Measurements from ENCODE around the gene SGTA. TPM values are rescaled to one million over a fixed set of nuclear protein-coding genes. Genes with fewer than 3 reads are reported as not detected.

Gene SGTA
- total and polyA plus RNA-seq, 2 of the 4 experiments (the other 2 are of a cell fraction) = 17.4 to 72.9 TPM

- H3K4me2 ChIP-seq (ENCODE audit: low read depth, low read length) = no peak overlapping the region
- no peak overlapping the region for H4K91ac ChIP-seq (ENCODE audit: insufficient read depth, low read depth, low read length)
- in situ Hi-C loops (cut with MboI; ENCODE audit: low sequenced_read_pairs) = no loop called here
- no peak for ATAC-seq (ENCODE audit: low read depth)
- no peak overlapping the region for H3K23ac ChIP-seq (ENCODE audit: low read depth, low read length)
- no TSS peak for BruUV-seq (replicated peaks)
- no peak overlapping the region for H4K8ac ChIP-seq (ENCODE audit: low read depth in 2 of 2, low read length in 2 of 2)
- no peaks in the 10 kb centered on the region for H3K9me3 ChIP-seq (ENCODE audit: control insufficient read depth, insufficient read depth, low read length)
- POLR2A ChIA-PET (ENCODE audit: unreplicated experiment) = no interaction called here
- no peak overlapping the region for H3K56ac ChIP-seq (ENCODE audit: extremely low read depth, insufficient read depth, low read length)
- no peak overlapping the region for H3K4ac ChIP-seq (ENCODE audit: low read depth, low read length)
- peaks cover 0 to 34% of the 10 kb centered on the region in 2 experiments; a peak in 2 of 4 replicates for H3K79me1 ChIP-seq (ENCODE audit: low read depth in 1 of 2, low read length in 2 of 2)
- H3K9me1 ChIP-seq (ENCODE audit: insufficient read depth, low read length) = no peaks in the 10 kb centered on the region
- H3K18ac ChIP-seq (ENCODE audit: low read depth, low read length) = no peak overlapping the region
- no peaks in the 10 kb centered on the region for H3K4me1 ChIP-seq (ENCODE audit: control insufficient read depth, insufficient read depth, low read length)
- H2BK5ac ChIP-seq (ENCODE audit: low read depth, low read length, poor library complexity, severe bottlenecking) = no peak overlapping the region
- H3K36me3 ChIP-seq (ENCODE audit: control insufficient read depth, insufficient read depth, low read length) = peaks cover 45% of the 10 kb centered on the region
- no peak overlapping the region for H2AK9ac ChIP-seq (replicated peaks; ENCODE audit: low read depth, low read length, poor library complexity)
- intact Hi-C loops (cut with micrococcal nuclease) = no loop called here
- no peak overlapping the region for H3K9ac ChIP-seq (ENCODE audit: low read depth, low read length)
- no peak overlapping the region for H2BK15ac ChIP-seq (ENCODE audit: low read depth, low read length)
- no peak overlapping the region for H2BK120ac ChIP-seq (ENCODE audit: low read depth, low read length)
- no peaks in the 10 kb centered on the region; the same call in none of the 2 replicates for H4K20me1 ChIP-seq (ENCODE audit: insufficient read depth, low read length)
- no peak overlapping the region for H3K14ac ChIP-seq (replicated peaks; ENCODE audit: low read depth, low read length)
- TF ChIP-seq POLR2A (IDR thresholded peaks at IDR 0.05; ENCODE audit: low read depth, low read length) (no peak), RAD21 (IDR thresholded peaks at IDR 0.05; ENCODE audit: low read length) (no peak), BHLHE40 (IDR thresholded peaks at IDR 0.05; ENCODE audit: low read depth, low read length) (no peak), CHD1 (IDR thresholded peaks at IDR 0.05; ENCODE audit: low read depth, low read length) (no peak), SMC3 (IDR thresholded peaks at IDR 0.05; ENCODE audit: low read depth, low read length) (no peak), RFX5 (IDR thresholded peaks at IDR 0.05; ENCODE audit: low read depth, low read length) (no peak), MAZ (IDR thresholded peaks at IDR 0.05; ENCODE audit: borderline replicate concordance, low read depth, low read length) (no peak)
- no peak overlapping the region for H4K5ac ChIP-seq (ENCODE audit: low read depth, low read length)
- H3K27ac ChIP-seq (ENCODE audit: insufficient read depth, low read length) = no peak overlapping the region
- H2AK5ac ChIP-seq (ENCODE audit: low read depth, low read length) = no peak overlapping the region
- H3K27me3 ChIP-seq (ENCODE audit: control insufficient read depth, insufficient read depth, low read length) = no peaks in the 10 kb centered on the region
- no peak overlapping the region for H2AFZ ChIP-seq (replicated peaks; ENCODE audit: low read length, poor library complexity)
- dilution Hi-C loops (cut with HindIII; ENCODE audit: low sequenced_read_pairs, unreplicated experiment) = no loop called here
- DNase-seq = no peak
- 90% methylated on average over 12 of the region's 27 CpGs; no CpG with 5 or more reads in 1 of the 2 experiments for WGBS, 2 experiments (ENCODE audit: extremely low coverage in 2 of 2, insufficient read length in 1 of 2)
- CTCF ChIA-PET = no interaction called here
- no peak overlapping the region for H2BK20ac ChIP-seq (ENCODE audit: low read depth, low read length)
- H3K4me3 ChIP-seq (ENCODE audit: insufficient read depth, low read depth, low read length) = no peak overlapping the region
Observed at GRCh38 chr19:2795827-2796658, 13.0 kb upstream of the SGTA start.

Data from IMR-90 (cell line).